ENCODE data around the gene INSR.

DNA sequence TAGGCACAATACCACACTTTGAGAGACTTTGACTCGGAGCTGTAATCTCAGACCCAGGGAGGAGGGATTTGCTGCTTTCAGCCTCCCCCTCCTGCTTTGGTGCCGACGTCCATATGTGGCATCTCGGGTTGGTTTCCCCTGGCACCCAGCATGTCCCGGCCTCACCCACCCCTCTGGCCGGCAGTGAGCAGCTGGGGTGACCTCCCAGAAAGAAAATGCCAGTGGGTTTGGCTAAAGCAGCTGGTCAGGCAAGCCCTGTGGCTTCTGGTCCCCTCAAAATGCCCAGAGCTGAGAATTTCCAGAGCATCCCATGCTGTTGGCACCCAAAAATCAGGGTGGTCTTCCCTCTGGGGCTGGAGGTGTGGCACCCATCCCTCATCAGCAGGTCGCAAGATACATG lies 34.1 kb downstream of the INSR start:
- TF ChIP-seq CTCF (IDR thresholded peaks at IDR 0.05; ENCODE audit: low read depth, low read length) (no peak), EZH2phosphoT487 (IDR thresholded peaks at IDR 0.05; ENCODE audit: low read depth) (no peak)
